Stimulated activated effector memory CD8-positive, alpha-beta T cell treated with anti-CD3 and anti-CD28 coated beads, Interleukin-12 subunit alpha, Interleukin-12 subunit beta, amount 100 ng/mL, for 72 hours (primary cell): ENCODE measurements around the gene CMIP.
"Not testable (repeated sequence)": the region's sequence is repeated elsewhere in the genome, so short reads cannot be mapped to it uniquely, and the experiment has no call there.

Source experiments
- ATAC-seq: fragments of 150-1000 bp; cut with Tn5 transposase; 2 replicates; pipeline ENCODE4 v1.10.0; 2021
- DNase-seq, 2 donors: peaks; one replicate each; pipeline ENCODE4 v3.0.0; 2021 to 2022; ENCODE audit warnings: low spot score in 2 of 2
- H3K27ac Mint-ChIP-seq: one replicate; pipeline ENCODE4 v1.8.0; 2022; ENCODE audit warnings: mild to moderate bottlenecking, mixed read lengths
- H3K36me3 Mint-ChIP-seq: one replicate; pipeline ENCODE4 v1.8.0; 2022; ENCODE audit warnings: mild to moderate bottlenecking, mixed read lengths
- H3K4me1 Mint-ChIP-seq: one replicate; pipeline ENCODE4 v1.8.0; 2022; ENCODE audit warnings: mixed read lengths
- H3K4me3 Mint-ChIP-seq: one replicate; pipeline ENCODE4 v1.8.0; 2022; ENCODE audit warnings: mild to moderate bottlenecking, mixed read lengths
- H3K9me3 Mint-ChIP-seq: one replicate; pipeline ENCODE4 v1.8.0; 2022; ENCODE audit warnings: mixed read lengths

CMIP gene

GRCh38 chr16:81515721-81516120 lies 71.1 kb downstream of the CMIP start:
- ATAC-seq (no peak), DNase-seq (no peak)
- H3K4me1 Mint-ChIP-seq: peaks cover 59% of the 10 kb centered on the region
- peak overlapping the region; percentile 57 for H3K27ac Mint-ChIP-seq
- peaks cover 6% of the 10 kb centered on the region for H3K36me3 Mint-ChIP-seq
- H3K4me3 Mint-ChIP-seq: no peak overlapping the region
- no peaks in the 10 kb centered on the region for H3K9me3 Mint-ChIP-seq

DNA sequence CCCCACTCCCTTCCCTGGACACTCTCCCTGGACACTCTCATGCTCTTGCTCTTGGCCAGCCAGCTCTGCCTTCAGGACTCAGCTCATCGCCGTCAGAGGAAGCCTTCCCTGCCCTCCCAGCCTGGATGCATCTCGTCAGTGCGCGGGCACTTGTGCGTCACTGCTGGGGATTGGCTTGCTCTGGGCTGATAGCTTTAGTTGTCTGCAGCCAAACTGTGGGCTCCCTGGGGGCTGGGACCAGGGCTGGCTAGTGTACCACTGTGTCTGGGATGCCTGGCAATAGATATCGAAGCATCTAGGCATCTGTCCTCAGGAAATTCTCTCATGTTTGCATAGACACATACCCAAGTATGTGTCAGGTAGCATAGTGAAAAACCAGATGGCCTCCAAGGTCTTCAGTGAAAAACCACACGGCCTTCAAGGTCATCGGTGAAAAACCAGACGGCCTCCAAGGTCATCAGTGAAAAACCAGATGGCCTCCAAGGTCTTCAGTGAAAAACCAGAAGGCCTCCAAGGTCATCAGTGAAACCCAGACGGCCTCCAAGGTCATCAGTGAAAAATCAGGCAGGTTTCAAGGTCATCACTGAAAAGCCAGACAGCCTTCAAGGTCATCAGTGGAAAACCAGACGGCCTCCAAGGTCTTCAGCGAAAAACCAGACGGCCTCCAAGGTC lies 72.0 kb downstream of the CMIP start:
- Mint-ChIP-seq H3K36me3 (peaks cover 14% of the 10 kb centered on the region), H3K27ac (peak overlapping the region; percentile 57), H3K4me1 (peaks cover 63% of the 10 kb centered on the region), H3K4me3 (no peak overlapping the region), H3K9me3 (no peaks in the 10 kb centered on the region)
- DNase-seq: no peak
- no peak for ATAC-seq

DNA sequence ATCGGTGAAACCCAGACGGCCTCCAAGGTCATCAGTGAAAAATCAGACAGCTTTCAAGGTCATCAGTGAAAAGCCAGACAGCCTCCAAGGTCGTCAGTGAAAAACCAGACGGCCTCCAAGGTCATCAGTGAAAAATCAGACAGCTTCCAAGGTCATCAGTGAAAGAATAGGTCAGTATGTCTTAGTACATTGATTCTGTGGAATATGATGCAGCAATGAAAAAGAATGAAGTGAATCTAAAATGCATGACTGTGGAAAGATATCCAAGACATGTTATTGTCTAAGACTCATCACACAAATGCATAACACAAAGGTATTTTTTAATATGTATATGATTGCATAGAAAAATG lies 72.5 kb downstream of the CMIP start:
- Mint-ChIP-seq H3K4me1 (peaks cover 66% of the 10 kb centered on the region), H3K4me3 (no peak overlapping the region), H3K36me3 (peaks cover 14% of the 10 kb centered on the region), H3K27ac (no peak overlapping the region), H3K9me3 (no peaks in the 10 kb centered on the region)
- DNase-seq: no peak
- no peak for ATAC-seq

- DNase-seq: no peak
- H3K36me3 Mint-ChIP-seq: peaks cover 14% of the 10 kb centered on the region
- no peak overlapping the region for H3K27ac Mint-ChIP-seq
- no peaks in the 10 kb centered on the region for H3K9me3 Mint-ChIP-seq
- peaks cover 69% of the 10 kb centered on the region for H3K4me1 Mint-ChIP-seq
- no peak for ATAC-seq
- no peak overlapping the region for H3K4me3 Mint-ChIP-seq
Measured at GRCh38 chr16:81517629-81518438, 73.2 kb downstream of the CMIP start.

GRCh38 chr16:81518439-81518757 lies 73.8 kb downstream of the CMIP start:
- Mint-ChIP-seq H3K36me3 (peaks cover 18% of the 10 kb centered on the region), H3K27ac (no peak overlapping the region), H3K4me3 (no peak overlapping the region), H3K9me3 (no peaks in the 10 kb centered on the region), H3K4me1 (peaks cover 69% of the 10 kb centered on the region)
- ATAC-seq: no peak
- no peak for DNase-seq

GRCh38 chr16:81519301-81520150 lies 74.9 kb downstream of the CMIP start:
- Mint-ChIP-seq H3K9me3 (no peaks in the 10 kb centered on the region), H3K27ac (peak overlapping the region; percentile 93), H3K36me3 (peaks cover 25% of the 10 kb centered on the region), H3K4me3 (peak overlapping the region; percentile 44), H3K4me1 (peaks cover 69% of the 10 kb centered on the region)
- DNase-seq (no peak), ATAC-seq (no peak)

DNA sequence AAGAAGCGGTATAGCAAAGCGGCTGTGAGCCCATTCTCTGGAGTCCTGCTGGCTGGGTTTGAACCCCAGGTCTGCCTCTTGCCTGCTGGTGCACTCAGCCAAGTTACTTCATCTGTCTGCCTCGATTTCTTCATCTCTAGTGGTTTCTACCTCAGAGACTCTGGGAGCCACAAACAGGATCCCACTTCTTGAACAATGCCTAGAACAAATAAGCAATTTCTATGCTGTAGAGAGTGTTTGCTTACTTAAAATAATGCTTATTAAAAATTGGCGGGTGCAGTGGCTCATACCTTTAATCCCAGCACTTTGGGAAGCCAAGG lies 75.5 kb downstream of the CMIP start:
- Mint-ChIP-seq H3K9me3 (no peaks in the 10 kb centered on the region), H3K4me3 (peak overlapping the region; percentile 44), H3K4me1 (peaks cover 68% of the 10 kb centered on the region), H3K27ac (peak overlapping the region; percentile 93), H3K36me3 (peaks cover 26% of the 10 kb centered on the region)
- ATAC-seq (no peak), DNase-seq (no peak)

- H3K9me3 Mint-ChIP-seq: no peaks in the 10 kb centered on the region
- DNase-seq (no peak), ATAC-seq (no peak)
- H3K36me3 Mint-ChIP-seq: peaks cover 26% of the 10 kb centered on the region
- H3K27ac Mint-ChIP-seq: peak overlapping the region; percentile 93
- peak overlapping the region; percentile 44 for H3K4me3 Mint-ChIP-seq
- peaks cover 67% of the 10 kb centered on the region for H3K4me1 Mint-ChIP-seq
Measured at GRCh38 chr16:81520560-81521135, 76.0 kb downstream of the CMIP start.

- Mint-ChIP-seq H3K9me3 (no peaks in the 10 kb centered on the region), H3K27ac (peak overlapping the region; percentile 93), H3K4me3 (peak overlapping the region; percentile 44), H3K4me1 (peaks cover 69% of the 10 kb centered on the region), H3K36me3 (peaks cover 26% of the 10 kb centered on the region)
- peak; percentile 71 to 90 for DNase-seq
- peak; percentile 83 for ATAC-seq
Measured at GRCh38 chr16:81521141-81521626, 76.6 kb downstream of the CMIP start.

- Mint-ChIP-seq H3K9me3 (no peaks in the 10 kb centered on the region), H3K27ac (peak overlapping the region; percentile 93), H3K36me3 (peaks cover 26% of the 10 kb centered on the region), H3K4me1 (peaks cover 75% of the 10 kb centered on the region), H3K4me3 (peak overlapping the region; percentile 44)
- ATAC-seq: no peak
- peak in 1 of 2 donors; percentile 70 for DNase-seq
Measured at GRCh38 chr16:81522108-81522701, 77.6 kb downstream of the CMIP start.

DNA sequence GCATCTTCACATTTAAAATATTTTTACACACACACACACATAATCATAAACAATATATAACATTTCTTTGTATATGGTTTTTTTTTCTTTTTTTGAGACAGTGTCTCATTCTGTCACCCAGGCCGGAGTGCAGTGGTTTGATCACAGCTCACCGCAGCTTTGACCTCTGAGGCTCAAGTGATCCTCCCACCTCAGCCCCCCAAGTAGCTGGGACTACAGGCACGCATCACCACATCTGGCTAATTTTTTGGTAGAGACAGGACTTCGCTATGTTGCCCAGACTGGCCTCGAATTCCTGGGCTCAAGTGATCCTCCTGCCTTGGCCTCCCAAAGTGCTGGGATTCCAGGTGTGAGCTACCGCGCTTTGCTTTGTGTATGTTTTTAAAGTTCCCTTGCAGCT lies 78.2 kb downstream of the CMIP start:
- H3K4me3 Mint-ChIP-seq: peak overlapping the region; percentile 33
- peak overlapping the region; percentile 93 for H3K27ac Mint-ChIP-seq
- not testable (repeated sequence) for ATAC-seq, DNase-seq, H3K9me3 Mint-ChIP-seq
- H3K4me1 Mint-ChIP-seq: peaks cover 81% of the 10 kb centered on the region
- peaks cover 26% of the 10 kb centered on the region for H3K36me3 Mint-ChIP-seq

DNA sequence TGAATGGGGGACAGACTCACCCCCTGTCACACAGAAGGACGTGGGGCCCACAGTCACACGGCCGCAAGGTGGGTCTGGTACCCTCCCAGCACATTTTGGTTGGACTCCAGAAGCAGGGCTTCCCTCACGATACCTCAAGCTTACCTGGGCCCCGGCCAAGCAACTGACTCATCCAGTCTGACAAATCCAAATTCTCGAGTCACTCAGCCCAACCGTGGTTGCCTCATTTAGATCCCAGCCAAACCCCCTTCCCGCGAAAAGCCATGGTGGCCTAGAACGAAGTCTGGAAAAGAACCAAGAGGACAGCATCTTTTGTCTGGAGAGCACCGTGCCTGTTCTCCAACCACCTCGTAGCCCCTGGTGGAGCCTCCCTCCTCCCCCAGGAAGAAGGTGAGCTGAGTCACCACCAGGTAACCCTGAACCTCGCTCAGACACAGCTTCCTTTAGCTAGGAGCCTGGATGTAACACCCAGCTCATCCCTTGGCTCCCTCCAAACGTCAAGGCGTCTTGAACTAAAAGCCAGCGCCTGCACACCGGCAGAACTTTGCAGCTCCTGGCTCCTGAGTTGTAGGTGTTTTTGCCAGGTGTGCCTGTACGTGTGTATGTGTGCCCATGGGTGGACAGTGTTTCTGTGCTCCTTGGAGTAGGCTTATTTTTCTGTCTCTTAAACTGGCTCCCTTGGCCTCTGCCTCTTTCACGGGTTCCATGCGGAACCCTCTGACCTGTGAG lies 78.9 kb downstream of the CMIP start:
- ATAC-seq (no peak), DNase-seq (no peak)
- Mint-ChIP-seq H3K27ac (peak overlapping the region; percentile 93), H3K4me3 (peak overlapping the region; percentile 39), H3K36me3 (peaks cover 26% of the 10 kb centered on the region), H3K9me3 (no peaks in the 10 kb centered on the region), H3K4me1 (peaks cover 88% of the 10 kb centered on the region)

- H3K36me3 Mint-ChIP-seq: peaks cover 26% of the 10 kb centered on the region
- no peaks in the 10 kb centered on the region for H3K9me3 Mint-ChIP-seq
- peak overlapping the region; percentile 39 for H3K4me3 Mint-ChIP-seq
- peak overlapping the region; percentile 93 for H3K27ac Mint-ChIP-seq
- DNase-seq: peak; percentile 40 to 77
- peak; percentile 85 for ATAC-seq
- H3K4me1 Mint-ChIP-seq: peaks cover 94% of the 10 kb centered on the region
Measured at GRCh38 chr16:81524382-81524781, 79.8 kb downstream of the CMIP start.

GRCh38 chr16:81524885-81525284 lies 80.3 kb downstream of the CMIP start:
- Mint-ChIP-seq H3K4me3 (peak overlapping the region; percentile 39), H3K36me3 (peaks cover 23% of the 10 kb centered on the region), H3K27ac (peak overlapping the region; percentile 93), H3K4me1 (peaks cover 94% of the 10 kb centered on the region)
- DNase-seq, H3K9me3 Mint-ChIP-seq, ATAC-seq: not testable (repeated sequence)
